ENCODE measurements around the gene NCAPD2. TPM values are rescaled to one million over a fixed set of nuclear protein-coding genes. Genes with fewer than 3 reads are reported as not detected.

The NCAPD2 gene
- total and polyA plus RNA-seq, 12 donors: 5.4 to 18.8 (median 12.2) TPM

GRCh38 chr12:6452944-6453630 lies 40.8 kb upstream of the NCAPD2 start:
- TF ChIP-seq, protein P1, sequence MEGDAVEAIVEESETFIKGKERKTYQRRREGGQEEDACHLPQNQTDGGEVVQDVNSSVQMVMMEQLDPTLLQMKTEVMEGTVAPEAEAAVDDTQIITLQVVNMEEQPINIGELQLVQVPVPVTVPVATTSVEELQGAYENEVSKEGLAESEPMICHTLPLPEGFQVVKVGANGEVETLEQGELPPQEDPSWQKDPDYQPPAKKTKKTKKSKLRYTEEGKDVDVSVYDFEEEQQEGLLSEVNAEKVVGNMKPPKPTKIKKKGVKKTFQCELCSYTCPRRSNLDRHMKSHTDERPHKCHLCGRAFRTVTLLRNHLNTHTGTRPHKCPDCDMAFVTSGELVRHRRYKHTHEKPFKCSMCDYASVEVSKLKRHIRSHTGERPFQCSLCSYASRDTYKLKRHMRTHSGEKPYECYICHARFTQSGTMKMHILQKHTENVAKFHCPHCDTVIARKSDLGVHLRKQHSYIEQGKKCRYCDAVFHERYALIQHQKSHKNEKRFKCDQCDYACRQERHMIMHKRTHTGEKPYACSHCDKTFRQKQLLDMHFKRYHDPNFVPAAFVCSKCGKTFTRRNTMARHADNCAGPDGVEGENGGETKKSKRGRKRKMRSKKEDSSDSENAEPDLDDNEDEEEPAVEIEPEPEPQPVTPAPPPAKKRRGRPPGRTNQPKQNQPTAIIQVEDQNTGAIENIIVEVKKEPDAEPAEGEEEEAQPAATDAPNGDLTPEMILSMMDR (IDR thresholded peaks at IDR 0.05): no peak
- intact Hi-C loops (cut with DNase I): loop anchor here in 1 of 10 donors (5.0 kb wide), 1 partner anchor 79 kb away; the partner anchor contains the start of gene GAPDH
- no peaks in the 10 kb centered on the region for H3K9me3 ChIP-seq
- H3K27me3 ChIP-seq: no peaks in the 10 kb centered on the region
- ATAC-seq (peak; percentile 5 to 47 (median 34)), DNase-seq (peak; percentile 35 to 47)
- peaks cover 0 to 53% (median 27%) of the 10 kb centered on the region in 9 donors for H3K36me3 ChIP-seq
- 50 to 54% methylated on average over 17 of the region's 17 CpGs for WGBS, 2 donors
- peak overlapping the region; percentile 92 to 100 (median 98) for H3K27ac ChIP-seq
- peaks cover 4 to 31% (median 27%) of the 10 kb centered on the region in 9 donors for H3K4me1 ChIP-seq
- H3K4me3 ChIP-seq: peak overlapping the region in 9 of 10 donors; percentile 56 to 85 (median 66)

DNA sequence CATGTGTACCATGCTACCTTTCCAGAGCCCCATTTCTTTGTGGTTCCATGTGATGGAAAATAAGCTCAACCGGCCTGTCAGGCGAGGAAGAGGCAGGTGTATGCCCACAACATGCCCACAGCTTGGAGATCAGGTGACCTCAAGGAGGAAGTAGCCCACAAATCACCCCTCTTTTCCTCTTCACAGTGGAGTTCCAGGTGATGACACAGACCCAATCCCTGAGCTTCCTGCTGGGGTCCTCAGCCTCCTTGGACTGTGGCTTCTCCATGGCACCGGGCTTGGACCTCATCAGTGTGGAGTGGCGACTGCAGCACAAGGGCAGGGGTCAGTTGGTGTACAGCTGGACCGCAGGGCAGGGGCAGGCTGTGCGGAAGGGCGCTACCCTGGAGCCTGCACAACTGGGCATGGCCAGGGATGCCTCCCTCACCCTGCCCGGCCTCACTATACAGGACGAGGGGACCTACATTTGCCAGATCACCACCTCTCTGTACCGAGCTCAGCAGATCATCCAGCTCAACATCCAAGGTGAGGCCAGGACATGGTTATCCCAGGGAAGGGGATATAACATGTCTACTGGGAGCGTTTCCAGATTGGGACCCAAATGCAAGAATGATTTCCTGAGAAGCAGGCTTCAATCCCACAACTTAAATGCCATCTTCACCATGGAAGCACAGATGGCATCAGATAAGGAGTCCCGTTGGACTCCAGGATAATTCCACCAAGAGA lies 36.5 kb upstream of the NCAPD2 start:
- H3K4me1 ChIP-seq: peaks cover 4 to 46% (median 24%) of the 10 kb centered on the region in 9 donors

DNA sequence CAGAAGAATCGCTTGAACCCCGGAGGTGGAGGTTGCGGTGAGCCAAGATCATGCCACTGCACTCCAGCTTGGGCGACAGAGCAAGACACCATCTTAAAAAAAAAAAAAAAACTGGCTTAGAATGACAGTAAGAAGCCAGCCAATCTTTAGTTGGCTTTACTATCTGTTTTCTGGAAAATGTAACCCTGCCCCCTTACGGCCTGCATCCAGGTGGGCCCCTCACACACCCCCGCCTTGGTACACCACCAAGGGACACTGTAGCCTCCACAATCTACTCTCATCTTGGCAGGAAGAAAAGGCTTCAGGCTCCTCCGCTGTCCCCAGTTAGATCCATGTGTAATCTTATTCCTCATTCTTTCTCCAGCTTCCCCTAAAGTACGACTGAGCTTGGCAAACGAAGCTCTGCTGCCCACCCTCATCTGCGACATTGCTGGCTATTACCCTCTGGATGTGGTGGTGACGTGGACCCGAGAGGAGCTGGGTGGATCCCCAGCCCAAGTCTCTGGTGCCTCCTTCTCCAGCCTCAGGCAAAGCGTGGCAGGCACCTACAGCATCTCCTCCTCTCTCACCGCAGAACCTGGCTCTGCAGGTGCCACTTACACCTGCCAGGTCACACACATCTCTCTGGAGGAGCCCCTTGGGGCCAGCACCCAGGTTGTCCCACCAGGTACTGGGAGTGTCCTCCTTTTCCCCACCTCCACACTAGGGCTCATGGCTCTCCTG lies 35.5 kb upstream of the NCAPD2 start:
- H3K27me3 ChIP-seq: no peaks in the 10 kb centered on the region
- intact Hi-C loops (cut with DNase I): no loop called here

More for the DNA sequence above, 36.5 kb upstream of the NCAPD2 start:
- 90% methylated on average over 12 of the region's 12 CpGs for WGBS, 2 donors
- no peak for DNase-seq
- TF ChIP-seq, protein P1 (IDR thresholded peaks at IDR 0.05): no peak
- Histone ChIP-seq H3K27me3 (no peaks in the 10 kb centered on the region), H3K9me3 (no peaks in the 10 kb centered on the region), H3K4me3 (no peak overlapping the region), H3K36me3 (peaks cover 0 to 94% (median 54%) of the 10 kb centered on the region in 9 donors), H3K27ac (no peak overlapping the region)
- peak in 1 of 8 donors; percentile 7 for ATAC-seq
- intact Hi-C loops (cut with DNase I): no loop called here

More for the DNA sequence above, 35.5 kb upstream of the NCAPD2 start:
- TF ChIP-seq, protein P1 (IDR thresholded peaks at IDR 0.05): no peak
- Histone ChIP-seq H3K9me3 (no peaks in the 10 kb centered on the region), H3K27ac (no peak overlapping the region), H3K4me3 (no peak overlapping the region), H3K36me3 (peaks cover 0 to 100% (median 64%) of the 10 kb centered on the region in 9 donors), H3K4me1 (peaks cover 0 to 47% (median 15%) of the 10 kb centered on the region in 9 donors)
- DNase-seq (no peak), ATAC-seq (no peak)
- 93 to 95% methylated on average over 14 of the region's 14 CpGs for WGBS, 2 donors

All from heart right ventricle (tissue), 16 donors.